ENCODE measurements around the gene KRT17. TPM values are rescaled to one million over a fixed set of nuclear protein-coding genes. Genes with fewer than 3 reads are reported as not detected.

KRT17 gene
- total RNA-seq, 1 donor from 2014 or later, result not detected

DNA sequence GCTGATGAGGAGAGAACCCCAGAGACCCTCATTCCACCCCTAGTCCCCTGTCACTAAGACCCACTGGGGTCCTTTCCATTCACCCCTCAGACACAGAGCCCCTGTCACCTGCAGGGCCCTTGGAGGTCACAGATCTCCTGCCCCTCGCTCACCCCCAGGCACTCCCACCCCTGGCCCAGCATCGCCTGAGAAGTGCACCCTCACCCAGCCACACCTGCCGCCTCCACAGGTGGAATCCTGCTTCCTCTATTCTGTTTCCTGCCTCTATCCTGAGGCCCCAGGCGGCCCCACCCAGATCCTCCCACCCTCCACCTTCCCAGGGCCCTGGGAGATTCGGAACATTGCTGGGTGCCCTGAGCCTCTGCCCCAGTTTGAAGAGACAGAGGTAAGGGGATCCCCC, 13.8 kb upstream of the KRT17 start:
- DNase-seq, result no peak
- TF ChIP-seq, protein P1, sequence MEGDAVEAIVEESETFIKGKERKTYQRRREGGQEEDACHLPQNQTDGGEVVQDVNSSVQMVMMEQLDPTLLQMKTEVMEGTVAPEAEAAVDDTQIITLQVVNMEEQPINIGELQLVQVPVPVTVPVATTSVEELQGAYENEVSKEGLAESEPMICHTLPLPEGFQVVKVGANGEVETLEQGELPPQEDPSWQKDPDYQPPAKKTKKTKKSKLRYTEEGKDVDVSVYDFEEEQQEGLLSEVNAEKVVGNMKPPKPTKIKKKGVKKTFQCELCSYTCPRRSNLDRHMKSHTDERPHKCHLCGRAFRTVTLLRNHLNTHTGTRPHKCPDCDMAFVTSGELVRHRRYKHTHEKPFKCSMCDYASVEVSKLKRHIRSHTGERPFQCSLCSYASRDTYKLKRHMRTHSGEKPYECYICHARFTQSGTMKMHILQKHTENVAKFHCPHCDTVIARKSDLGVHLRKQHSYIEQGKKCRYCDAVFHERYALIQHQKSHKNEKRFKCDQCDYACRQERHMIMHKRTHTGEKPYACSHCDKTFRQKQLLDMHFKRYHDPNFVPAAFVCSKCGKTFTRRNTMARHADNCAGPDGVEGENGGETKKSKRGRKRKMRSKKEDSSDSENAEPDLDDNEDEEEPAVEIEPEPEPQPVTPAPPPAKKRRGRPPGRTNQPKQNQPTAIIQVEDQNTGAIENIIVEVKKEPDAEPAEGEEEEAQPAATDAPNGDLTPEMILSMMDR (IDR thresholded peaks at IDR 0.05; ENCODE audit: partially characterized antibody, unreplicated experiment), result no peak
- Mint-ChIP-seq H3K4me3 (ENCODE audit: unreplicated experiment) (no peak overlapping the region), H3K9me3 (ENCODE audit: unreplicated experiment) (no peaks in the 10 kb centered on the region), H3K36me3 (ENCODE audit: unreplicated experiment) (no peaks in the 10 kb centered on the region), H3K4me1 (ENCODE audit: low read depth, unreplicated experiment) (no peaks in the 10 kb centered on the region), H3K27me3 (ENCODE audit: unreplicated experiment) (peaks cover 6% of the 10 kb centered on the region), H3K27ac (ENCODE audit: unreplicated experiment) (no peak overlapping the region)

DNA sequence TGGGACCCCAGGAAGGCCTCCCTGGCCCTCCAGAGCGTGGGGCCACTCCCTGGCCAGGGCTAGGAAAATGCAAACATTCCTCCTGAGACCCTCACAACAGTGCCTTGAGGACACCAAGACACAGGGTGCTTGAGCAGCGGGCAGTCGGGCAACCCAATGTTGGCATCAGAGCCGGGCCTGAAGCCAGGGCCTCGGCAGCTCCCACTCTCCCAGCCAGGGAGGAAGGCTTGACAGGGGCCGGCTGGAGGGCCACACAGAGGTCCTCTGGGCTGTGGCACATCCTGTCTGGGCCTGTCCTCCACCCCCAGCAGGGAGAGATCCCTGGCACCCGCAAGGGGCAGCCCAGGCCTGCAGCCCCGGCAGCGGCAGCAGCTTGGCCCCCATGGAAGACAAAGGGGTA, 12.3 kb upstream of the KRT17 start:
- H3K4me1 Mint-ChIP-seq (ENCODE audit: low read depth, unreplicated experiment), result no peaks in the 10 kb centered on the region
- DNase-seq, result no peak

DNA sequence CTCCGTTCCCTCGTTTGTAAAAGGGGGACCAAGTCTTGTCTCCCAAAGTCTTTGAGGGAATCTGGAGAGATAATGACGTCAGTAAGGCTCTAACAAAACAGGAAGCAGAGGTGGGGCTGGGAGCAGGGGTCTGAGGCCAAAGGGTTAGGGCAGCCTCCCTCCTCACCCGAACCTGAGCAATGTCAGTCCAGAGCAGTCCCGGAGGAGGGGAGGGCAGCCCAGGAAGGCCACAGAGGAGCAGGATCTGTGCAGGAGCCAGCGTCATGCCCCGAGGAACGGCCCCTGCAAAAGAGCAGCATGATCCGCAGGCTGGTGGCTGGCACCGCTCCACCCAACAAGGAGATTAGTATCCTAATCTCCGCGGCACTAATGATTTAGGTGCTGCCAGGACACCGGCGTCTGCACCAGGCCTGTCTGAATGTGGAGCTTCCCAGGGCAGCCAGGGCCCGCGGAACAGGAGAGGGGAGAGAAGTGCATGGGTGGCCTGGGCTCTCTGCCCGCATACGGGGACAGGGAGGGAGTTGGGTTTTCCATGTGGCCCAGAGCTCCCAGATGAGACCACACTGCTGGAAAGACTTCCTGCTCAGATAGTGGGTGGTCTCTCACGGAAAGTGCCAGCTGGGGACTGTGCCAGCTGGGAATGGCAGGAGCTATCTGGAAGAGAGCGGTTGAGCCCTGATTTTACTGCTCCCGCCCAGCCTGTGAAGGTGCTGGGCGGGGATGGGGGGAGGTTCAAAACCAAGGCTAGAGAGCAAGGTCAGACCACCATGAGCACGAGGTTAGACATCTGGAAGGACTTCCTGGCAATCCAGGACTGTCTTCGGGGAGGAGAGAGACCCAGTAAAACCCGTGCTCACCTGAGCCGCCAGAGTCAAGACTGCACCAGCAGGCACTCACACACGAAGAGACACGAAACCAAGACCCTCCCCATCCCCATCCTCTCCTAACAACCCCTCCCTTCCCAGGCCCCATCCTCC, 11.0 kb upstream of the KRT17 start:
- TF ChIP-seq, protein P1 (IDR thresholded peaks at IDR 0.05; ENCODE audit: partially characterized antibody, unreplicated experiment), result no peak
- no peak overlapping the region for H3K4me3 Mint-ChIP-seq (ENCODE audit: unreplicated experiment)
- H3K9me3 Mint-ChIP-seq (ENCODE audit: unreplicated experiment), result peaks cover 2% of the 10 kb centered on the region
- no peaks in the 10 kb centered on the region for H3K36me3 Mint-ChIP-seq (ENCODE audit: unreplicated experiment)
- peak overlapping the region; percentile 34 for H3K27ac Mint-ChIP-seq (ENCODE audit: unreplicated experiment)
- DNase-seq, result no peak
- peaks cover 6% of the 10 kb centered on the region for H3K27me3 Mint-ChIP-seq (ENCODE audit: unreplicated experiment)
- no peaks in the 10 kb centered on the region for H3K4me1 Mint-ChIP-seq (ENCODE audit: low read depth, unreplicated experiment)

More for the DNA sequence above, 12.3 kb upstream of the KRT17 start:
- Mint-ChIP-seq H3K4me3 (ENCODE audit: unreplicated experiment) (no peak overlapping the region), H3K9me3 (ENCODE audit: unreplicated experiment) (no peaks in the 10 kb centered on the region), H3K27ac (ENCODE audit: unreplicated experiment) (no peak overlapping the region), H3K27me3 (ENCODE audit: unreplicated experiment) (peaks cover 6% of the 10 kb centered on the region), H3K36me3 (ENCODE audit: unreplicated experiment) (no peaks in the 10 kb centered on the region)
- TF ChIP-seq, protein P1 (IDR thresholded peaks at IDR 0.05; ENCODE audit: partially characterized antibody, unreplicated experiment), result no peak

DNA sequence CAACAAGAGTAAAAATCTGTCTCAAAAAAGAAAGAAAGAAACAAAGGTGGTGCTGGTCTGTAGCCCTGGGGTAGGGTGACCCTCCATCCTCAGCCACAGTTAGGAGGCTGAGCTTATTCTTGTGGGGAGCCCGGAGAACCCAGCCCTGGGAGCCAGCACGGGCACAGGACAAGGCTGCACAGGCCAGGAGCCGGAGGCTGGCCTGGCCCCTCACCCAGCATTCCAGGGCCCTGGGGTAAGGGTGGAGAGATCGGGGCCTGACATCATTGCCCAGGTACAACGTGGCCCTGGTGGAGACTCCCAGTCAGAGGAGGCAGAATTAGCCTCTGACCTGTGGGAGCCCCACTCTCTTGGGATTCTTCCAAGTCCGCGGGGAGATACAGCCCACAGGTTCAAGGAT, 10.3 kb upstream of the KRT17 start:
- no peaks in the 10 kb centered on the region for H3K4me1 Mint-ChIP-seq (ENCODE audit: low read depth, unreplicated experiment)
- TF ChIP-seq, protein P1 (IDR thresholded peaks at IDR 0.05; ENCODE audit: partially characterized antibody, unreplicated experiment), result no peak
- peaks cover 6% of the 10 kb centered on the region for H3K27me3 Mint-ChIP-seq (ENCODE audit: unreplicated experiment)
- H3K27ac Mint-ChIP-seq (ENCODE audit: unreplicated experiment), result no peak overlapping the region
- peaks cover 2% of the 10 kb centered on the region for H3K9me3 Mint-ChIP-seq (ENCODE audit: unreplicated experiment)
- DNase-seq, result no peak
- H3K4me3 Mint-ChIP-seq (ENCODE audit: unreplicated experiment), result no peak overlapping the region
- no peaks in the 10 kb centered on the region for H3K36me3 Mint-ChIP-seq (ENCODE audit: unreplicated experiment)

Measured in glutamatergic neuron (in vitro differentiated cells).